ENCODE measurements around the gene PLA1A. TPM values are rescaled to one million over a fixed set of nuclear protein-coding genes. Genes with fewer than 3 reads are reported as not detected.

PLA1A gene
- total RNA-seq, 4 donors from 2014 or later = 0.70 to 4.1 (median 0.85) TPM; not detected in 1

DNA sequence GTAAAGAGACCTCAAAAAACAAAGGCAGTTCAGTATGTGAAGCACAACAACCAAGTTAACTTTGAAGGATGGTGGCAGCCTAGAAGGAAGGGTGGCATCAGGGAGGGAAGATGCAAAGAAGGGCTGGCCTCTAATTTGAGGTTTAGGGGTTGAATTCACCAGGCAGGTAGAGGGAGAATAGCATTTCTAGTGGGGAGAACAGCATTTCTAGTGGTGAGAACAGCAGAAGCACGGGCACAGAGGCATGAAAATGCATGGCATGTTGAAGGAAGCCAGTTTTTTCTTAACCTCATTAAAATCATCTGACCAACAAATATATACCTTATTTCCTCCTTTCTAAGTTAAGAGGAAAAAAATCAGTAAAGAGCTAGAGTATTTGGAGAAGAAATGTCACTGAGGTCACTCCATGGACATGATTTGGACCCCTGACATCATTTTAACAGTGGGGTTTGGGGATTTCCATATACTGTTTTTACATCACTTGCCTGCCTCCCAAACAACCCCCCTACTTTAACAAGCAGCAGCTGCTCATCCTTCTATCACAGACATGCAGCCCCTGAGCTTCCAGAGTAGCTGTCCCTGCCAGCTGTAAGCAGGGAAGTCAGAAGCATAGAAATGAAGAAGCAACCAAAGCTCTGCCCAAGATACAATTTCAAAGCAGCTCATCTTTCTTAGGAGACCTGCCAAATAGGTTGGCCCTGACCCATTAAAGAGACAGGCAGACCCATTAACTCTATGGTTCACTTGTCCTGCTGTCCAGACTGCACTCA is 65.1 kb downstream of the PLA1A start:
- Histone ChIP-seq H3K4me3 (no peak overlapping the region), H3K27me3 (no peaks in the 10 kb centered on the region), H3K36me3 (peaks cover 0 to under 1% (median 0%) of the 10 kb centered on the region in 3 donors), H3K27ac (peak overlapping the region in 2 of 4 donors; percentile 10 to 32), H3K9me3 (no peaks in the 10 kb centered on the region), H3K4me1 (no peaks in the 10 kb centered on the region)
- TF ChIP-seq, protein P1, sequence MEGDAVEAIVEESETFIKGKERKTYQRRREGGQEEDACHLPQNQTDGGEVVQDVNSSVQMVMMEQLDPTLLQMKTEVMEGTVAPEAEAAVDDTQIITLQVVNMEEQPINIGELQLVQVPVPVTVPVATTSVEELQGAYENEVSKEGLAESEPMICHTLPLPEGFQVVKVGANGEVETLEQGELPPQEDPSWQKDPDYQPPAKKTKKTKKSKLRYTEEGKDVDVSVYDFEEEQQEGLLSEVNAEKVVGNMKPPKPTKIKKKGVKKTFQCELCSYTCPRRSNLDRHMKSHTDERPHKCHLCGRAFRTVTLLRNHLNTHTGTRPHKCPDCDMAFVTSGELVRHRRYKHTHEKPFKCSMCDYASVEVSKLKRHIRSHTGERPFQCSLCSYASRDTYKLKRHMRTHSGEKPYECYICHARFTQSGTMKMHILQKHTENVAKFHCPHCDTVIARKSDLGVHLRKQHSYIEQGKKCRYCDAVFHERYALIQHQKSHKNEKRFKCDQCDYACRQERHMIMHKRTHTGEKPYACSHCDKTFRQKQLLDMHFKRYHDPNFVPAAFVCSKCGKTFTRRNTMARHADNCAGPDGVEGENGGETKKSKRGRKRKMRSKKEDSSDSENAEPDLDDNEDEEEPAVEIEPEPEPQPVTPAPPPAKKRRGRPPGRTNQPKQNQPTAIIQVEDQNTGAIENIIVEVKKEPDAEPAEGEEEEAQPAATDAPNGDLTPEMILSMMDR (IDR thresholded peaks at IDR 0.05) = no peak
- no peak for TF ChIP-seq POLR2A (IDR thresholded peaks at IDR 0.05)
- DNase-seq = no peak

DNA sequence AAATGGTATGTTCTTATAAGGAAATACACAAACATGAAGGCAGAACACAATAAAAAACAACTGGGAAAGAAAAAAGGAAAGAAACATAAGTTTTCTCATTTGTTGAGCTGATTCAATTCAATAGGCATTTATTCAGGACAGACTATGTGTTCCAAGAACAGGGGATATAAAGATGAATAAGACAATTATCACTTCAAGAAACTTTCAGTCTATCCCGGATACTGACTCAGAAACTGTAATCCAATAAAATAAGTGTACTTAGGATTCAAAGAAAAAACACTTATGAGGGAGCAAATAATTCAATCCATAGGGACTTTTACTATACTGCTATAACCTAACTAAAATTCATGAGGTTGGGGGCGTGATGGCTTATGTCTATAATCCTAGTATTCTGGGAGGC is 66.2 kb downstream of the PLA1A start:
- no peaks in the 10 kb centered on the region for H3K4me1 ChIP-seq
- peaks cover 0 to 12% (median 0%) of the 10 kb centered on the region in 3 donors for H3K36me3 ChIP-seq
- peak overlapping the region in 1 of 4 donors; percentile 32 for H3K27ac ChIP-seq
- no peak for DNase-seq
- TF ChIP-seq, protein P1 (IDR thresholded peaks at IDR 0.05) = no peak
- no peak for TF ChIP-seq POLR2A (IDR thresholded peaks at IDR 0.05)
- no peaks in the 10 kb centered on the region for H3K9me3 ChIP-seq
- H3K4me3 ChIP-seq = no peak overlapping the region
- H3K27me3 ChIP-seq = no peaks in the 10 kb centered on the region

DNA sequence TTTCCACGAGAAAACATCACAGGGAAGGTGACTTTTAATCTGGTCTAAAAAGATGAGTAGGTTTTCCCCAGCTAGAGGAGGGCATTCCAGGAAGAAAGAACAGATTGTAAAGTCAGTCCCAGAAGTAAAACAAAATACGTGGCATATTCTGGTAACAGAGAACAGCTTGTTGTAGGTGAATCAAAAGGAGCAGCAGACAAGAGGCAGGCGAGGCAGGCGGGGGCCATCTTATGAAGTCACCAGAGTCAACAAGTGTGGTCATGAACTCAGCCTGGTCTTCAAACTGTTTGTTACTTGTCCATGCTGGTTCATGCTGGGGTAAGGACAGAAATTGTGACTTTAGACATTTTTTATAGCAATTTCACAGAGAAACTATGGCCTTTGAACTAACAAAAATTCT is 66.7 kb downstream of the PLA1A start:
- H3K4me1 ChIP-seq = no peaks in the 10 kb centered on the region
- H3K27ac ChIP-seq = peak overlapping the region in 1 of 4 donors; percentile 32
- no peak for TF ChIP-seq POLR2A (IDR thresholded peaks at IDR 0.05)

DNA sequence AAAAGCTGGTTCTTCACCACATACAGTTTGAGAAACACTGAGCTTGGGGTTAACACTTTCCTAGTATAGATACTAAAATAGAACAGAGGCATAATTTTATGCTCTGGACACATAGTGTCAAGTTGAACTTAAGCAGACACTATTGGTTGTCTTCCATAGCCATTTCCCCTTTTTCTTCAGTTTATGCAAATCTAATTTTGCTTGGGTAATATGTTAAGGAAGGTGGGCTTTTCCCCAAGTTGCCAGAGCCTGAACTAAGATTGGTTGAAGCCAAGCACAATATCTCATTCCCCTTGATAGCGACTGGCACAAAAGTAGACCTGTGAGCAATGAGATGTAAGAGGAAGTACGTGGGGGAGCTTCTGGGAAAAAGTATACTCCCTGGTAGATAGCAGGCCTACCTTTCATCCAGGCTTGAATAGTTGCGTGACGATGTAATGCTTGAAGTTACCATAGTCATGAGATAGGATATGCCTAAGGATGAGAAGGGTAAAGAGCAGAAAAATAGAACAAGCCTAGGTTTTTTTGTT is 67.2 kb downstream of the PLA1A start:
- no peaks in the 10 kb centered on the region for H3K9me3 ChIP-seq
- H3K4me3 ChIP-seq = no peak overlapping the region
- H3K27ac ChIP-seq = peak overlapping the region in 1 of 4 donors; percentile 32
- no peaks in the 10 kb centered on the region for H3K27me3 ChIP-seq
- no peaks in the 10 kb centered on the region for H3K4me1 ChIP-seq
- TF ChIP-seq, protein P1 (IDR thresholded peaks at IDR 0.05) = no peak
- TF ChIP-seq POLR2A (IDR thresholded peaks at IDR 0.05) = no peak
- no peak for DNase-seq
- peaks cover 0 to 19% (median 0%) of the 10 kb centered on the region in 3 donors for H3K36me3 ChIP-seq

More for the DNA sequence above, 66.7 kb downstream of the PLA1A start:
- Histone ChIP-seq H3K4me3 (no peak overlapping the region), H3K36me3 (peaks cover 0 to 17% (median 0%) of the 10 kb centered on the region in 3 donors), H3K27me3 (no peaks in the 10 kb centered on the region), H3K9me3 (no peaks in the 10 kb centered on the region)
- DNase-seq = no peak

DNA sequence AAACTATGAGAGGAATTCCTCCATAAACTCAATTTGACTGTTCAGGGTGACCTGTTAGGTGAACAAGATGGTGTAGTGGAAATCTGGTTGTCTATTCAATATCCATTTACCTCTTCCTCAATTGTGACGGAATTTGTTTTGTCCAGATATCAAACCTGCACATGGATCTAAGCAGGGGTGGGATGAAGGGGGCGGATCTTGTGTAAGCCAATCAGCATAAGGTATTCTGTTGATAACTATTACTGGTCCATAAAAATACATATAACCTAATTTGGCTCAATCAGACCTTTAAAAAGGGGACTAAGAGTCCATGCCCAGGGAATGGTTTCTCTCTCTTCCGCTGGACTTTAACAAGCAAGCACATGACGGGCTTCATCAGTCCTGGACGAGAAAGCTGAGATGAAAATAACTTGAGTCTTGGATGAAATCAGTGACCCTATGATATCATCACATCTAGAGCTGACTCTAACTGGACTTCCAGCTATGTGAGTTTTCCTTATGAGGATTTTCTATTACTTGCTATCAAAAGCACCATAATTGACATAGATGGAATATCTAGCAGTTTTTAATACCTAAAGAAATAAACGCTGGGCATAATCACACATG is 68.4 kb downstream of the PLA1A start:
- no peak overlapping the region for H3K4me3 ChIP-seq
- no peaks in the 10 kb centered on the region for H3K4me1 ChIP-seq
- TF ChIP-seq, protein P1 (IDR thresholded peaks at IDR 0.05) = no peak
- TF ChIP-seq POLR2A (IDR thresholded peaks at IDR 0.05) = no peak
- no peaks in the 10 kb centered on the region for H3K27me3 ChIP-seq
- peaks cover 0 to 22% (median 0%) of the 10 kb centered on the region in 3 donors for H3K36me3 ChIP-seq
- H3K9me3 ChIP-seq = no peaks in the 10 kb centered on the region
- no peak overlapping the region for H3K27ac ChIP-seq
- no peak for DNase-seq

All from Peyer's patch (tissue), 4 donors.